OCI-M2 (cell line): ENCODE measurements around the gene RNF6.
"Not testable (repeated sequence)": the region's sequence is repeated elsewhere in the genome, so short reads cannot be mapped to it uniquely, and the experiment has no call there.

Experiments used
- DNase-seq: peaks from one replicate; lab custom pipeline; 2025; ENCODE audit not compliant: unreplicated experiment; lab: John Stamatoyannopoulos, UW

Gene RNF6

GRCh38 chr13:26221721-26222519, at the start of gene RNF6:
RNF6 (minus strand) TSS chr13:26222314; CDS start chr13:26219649, 2,665 bp downstream.
- peak; percentile 75 for DNase-seq

GRCh38 chr13:26270707-26271106, 48.6 kb upstream of the RNF6 start:
- no peak for DNase-seq

GRCh38 chr13:26266311-26266710, 44.2 kb upstream of the RNF6 start:
- no peak for DNase-seq

- DNase-seq, result no peak
Measured at GRCh38 chr13:26262156-26262555, 40.0 kb upstream of the RNF6 start.

GRCh38 chr13:26259634-26260033, 37.5 kb upstream of the RNF6 start:
- no peak for DNase-seq

- no peak for DNase-seq
Measured at GRCh38 chr13:26257049-26257448, 34.9 kb upstream of the RNF6 start.

GRCh38 chr13:26255691-26256277, 33.7 kb upstream of the RNF6 start:
- no peak for DNase-seq

GRCh38 chr13:26255115-26255514, 33.0 kb upstream of the RNF6 start:
- DNase-seq, result no peak

GRCh38 chr13:26254583-26255111, 32.5 kb upstream of the RNF6 start:
- no peak for DNase-seq

- peak; percentile 53 for DNase-seq
Measured at GRCh38 chr13:26253787-26254582, 31.9 kb upstream of the RNF6 start, which contains the start of gene CDK8. CDK8 (plus strand) TSS chr13:26254129; CDS start chr13:26254642, 513 bp downstream.

- no peak for DNase-seq
Measured at GRCh38 chr13:26253262-26253786, 31.2 kb upstream of the RNF6 start.

GRCh38 chr13:26252006-26252405, 29.9 kb upstream of the RNF6 start:
- DNase-seq, result not testable (repeated sequence)

GRCh38 chr13:26249551-26249950, 27.4 kb upstream of the RNF6 start:
- DNase-seq, result no peak

- DNase-seq, result no peak
Measured at GRCh38 chr13:26247608-26248007, 25.5 kb upstream of the RNF6 start.

- DNase-seq, result no peak
Measured at GRCh38 chr13:26247011-26247410, 24.9 kb upstream of the RNF6 start.

- no peak for DNase-seq
Measured at GRCh38 chr13:26246154-26246553, 24.0 kb upstream of the RNF6 start.

GRCh38 chr13:26236296-26236695, 14.2 kb upstream of the RNF6 start:
- DNase-seq, result no peak

- no peak for DNase-seq
Measured at GRCh38 chr13:26230703-26231102, 8.6 kb upstream of the RNF6 start.

GRCh38 chr13:26229080-26229615, 7.0 kb upstream of the RNF6 start:
- no peak for DNase-seq

- no peak for DNase-seq
Measured at GRCh38 chr13:26228096-26228495, 6.0 kb upstream of the RNF6 start.
